ENCODE data around the gene IFI27. TPM values are rescaled to one million over a fixed set of nuclear protein-coding genes. Genes with fewer than 3 reads are reported as not detected.

IFI27 gene
- total RNA-seq = 20.4 TPM

DNA sequence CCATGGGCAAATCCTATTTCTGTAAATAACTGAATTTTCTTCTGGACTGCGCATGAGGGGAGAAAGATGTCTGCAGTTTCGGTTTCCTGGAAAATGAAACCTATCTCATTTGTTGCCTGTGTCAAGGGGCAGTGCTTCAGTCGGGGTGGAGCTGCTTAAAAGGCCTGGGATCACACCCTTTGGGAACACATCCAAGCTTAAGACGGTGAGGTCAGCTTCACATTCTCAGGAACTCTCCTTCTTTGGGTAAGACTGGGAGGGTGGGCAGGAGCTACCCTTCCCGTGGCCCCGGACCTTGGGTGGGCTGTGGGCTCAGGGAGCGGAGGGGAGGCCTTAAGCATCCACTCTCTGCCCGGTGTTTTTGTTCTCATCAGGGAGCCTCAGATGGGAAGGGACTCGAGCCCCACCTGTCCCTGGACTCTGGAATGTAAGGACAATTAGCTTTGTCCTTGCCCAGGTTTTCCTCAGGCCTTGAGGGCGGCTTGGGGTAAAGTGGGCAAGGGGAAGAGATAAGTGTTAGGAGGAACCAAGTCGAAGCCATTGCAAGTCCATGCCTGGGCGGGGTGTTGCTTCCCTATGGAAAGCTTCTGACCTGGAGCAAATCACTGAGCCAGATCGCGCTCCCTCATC, at the start of gene IFI27:
Gene IFI27, plus strand, starts transcription at position 185 of the 630 bp plus-strand sequence.

DNA sequence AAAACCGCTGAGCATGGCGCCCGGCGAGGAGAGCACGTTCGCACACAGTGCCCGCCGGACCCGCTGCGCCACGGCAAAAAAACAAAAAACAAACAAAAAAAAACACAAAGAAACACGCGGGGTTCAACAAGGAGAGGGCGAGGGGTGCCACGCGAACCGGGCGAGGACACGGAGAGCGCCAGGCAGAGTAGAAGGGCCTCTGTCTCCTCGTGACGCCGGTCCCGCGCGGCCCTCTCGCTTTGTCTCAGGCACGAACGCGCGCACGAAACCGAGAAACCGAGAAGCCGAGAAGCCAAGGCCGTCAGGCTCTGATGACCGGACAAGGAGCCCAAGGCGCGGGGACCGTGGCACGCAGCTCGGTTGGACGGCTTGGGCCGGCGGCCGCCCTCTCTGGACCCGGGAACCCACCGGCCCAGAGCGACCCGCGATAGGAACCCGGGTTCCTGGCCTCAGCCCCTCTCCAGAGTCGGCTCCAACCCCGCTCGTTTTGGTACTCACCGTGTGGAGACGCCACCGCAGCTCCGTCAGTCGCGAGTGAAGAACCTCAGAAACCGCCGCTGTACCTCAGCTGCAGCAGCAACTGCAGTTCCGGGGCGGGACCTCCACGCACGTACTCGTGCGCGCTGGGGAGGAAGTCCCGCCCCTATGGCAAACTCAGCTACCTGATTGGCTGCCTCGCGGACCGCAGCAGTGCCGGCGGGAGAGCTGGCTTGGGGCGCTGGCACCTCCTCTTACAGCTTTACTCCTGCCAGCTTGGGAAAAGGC, 29.7 kb upstream of the IFI27 start, which contains the start of the genes DDX24 and IFI27L1:
Gene DDX24, minus strand, starts transcription at position 582 of the 765 bp plus-strand sequence. CDS start 1,460 bp downstream, outside the sequence.
Gene IFI27L1, plus strand, starts transcription at position 690 of the 765 bp plus-strand sequence. CDS start 15,628 bp downstream, outside the sequence.

DNA sequence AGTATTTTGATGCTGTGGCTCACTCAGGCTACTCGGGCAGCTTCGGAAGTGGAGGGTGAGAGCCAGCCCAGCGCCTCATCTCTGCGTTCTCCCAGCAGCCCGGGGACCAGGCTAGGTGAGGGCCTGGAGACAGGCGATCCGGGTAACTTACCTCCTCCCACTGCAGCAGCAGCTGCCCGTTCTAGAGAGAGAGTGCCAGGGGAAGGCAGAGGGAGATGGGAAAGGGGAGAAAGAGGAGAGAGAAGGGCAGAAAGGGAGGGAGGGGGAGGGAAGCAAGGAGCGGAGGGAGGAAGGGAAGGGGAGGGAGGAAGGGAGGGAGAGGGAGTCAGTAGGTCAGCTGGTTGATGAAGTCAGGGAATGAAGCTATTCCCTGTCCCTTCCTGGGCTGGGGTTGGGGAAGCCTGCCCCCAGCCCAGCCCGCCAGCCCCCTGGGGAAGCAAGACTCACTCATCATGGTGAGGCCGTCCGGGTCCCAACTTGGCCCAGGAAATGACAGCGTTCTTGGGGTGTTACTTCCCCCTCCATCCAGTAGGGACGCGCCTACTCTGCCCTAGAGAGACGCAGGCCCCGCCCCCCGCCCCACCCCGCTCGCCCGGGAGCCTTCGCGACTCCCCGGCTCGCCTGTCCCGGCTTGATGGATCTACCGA, 18.7 kb downstream of the IFI27 start, which contains the start of gene IFI27L2:
Gene IFI27L2, minus strand, starts transcription at position 494 of the 647 bp plus-strand sequence. Its CDS starts 40 bp downstream, at position 454.

Other genes with a start within 250 kb of the IFI27 start
- gene FAM181A, start 183.4 kb upstream of the IFI27 start, total RNA-seq = not detected
- gene ASB2, start 134.2 kb upstream of the IFI27 start, total RNA-seq = 14.4 TPM
- 0.23 TPM for gene CCDC197, start 113.4 kb upstream of the IFI27 start, total RNA-seq
- 3.7 TPM for gene OTUB2, start 84.4 kb upstream of the IFI27 start, total RNA-seq
- 75.8 TPM for gene DDX24, start 29.5 kb upstream of the IFI27 start, total RNA-seq
- 10.0 TPM for gene IFI27L1, start 29.4 kb upstream of the IFI27 start, total RNA-seq
- 14.4 TPM for gene IFI27L2, start 18.9 kb downstream of the IFI27 start, total RNA-seq
- 0.06 TPM for gene PPP4R4, start 63.6 kb downstream of the IFI27 start, total RNA-seq
- gene SERPINA10, start 182.5 kb downstream of the IFI27 start, total RNA-seq = 0.06 TPM
- 1.2 TPM for gene SERPINA6, start 212.6 kb downstream of the IFI27 start, total RNA-seq

Measured in metanephros (tissue), 1 donor.